B cell (primary cell): Measurements from ENCODE around the gene TYK2. TPM values are rescaled to one million over a fixed set of nuclear protein-coding genes. Genes with fewer than 3 reads are reported as not detected.
"Not testable (repeated sequence)": the region's sequence is repeated elsewhere in the genome, so short reads cannot be mapped to it uniquely, and the experiment has no call there.

Source experiments
- ATAC-seq: fragments of 200-7000 bp; cut with Tn5 transposase; one replicate; pipeline ENCODE4 v1.10.0; 2021; ENCODE audit warnings: low read depth, mild to moderate bottlenecking, moderate number of reproducible peaks, moderate library complexity
- CTCF ChIA-PET: fragments of 350-600 bp; sonication (Branson Sonifier 250); formaldehyde crosslinking; loops from one replicate; lab custom pipeline; 2021; ENCODE audit warnings: antibody characterized with exemption, inconsistent platforms; lab: Charles Lee
- POLR2A ChIA-PET: fragments of 350-600 bp; sonication (Branson Sonifier 250); formaldehyde crosslinking; loops from one replicate; lab custom pipeline; 2021; ENCODE audit warnings: antibody characterized with exemption; lab: Charles Lee
- DNase-seq: peaks from one replicate; pipeline ENCODE4 v3.0.0; 2013
- H2AFZ ChIP-seq: 2 replicates; pipeline ENCODE4 v1.6.1; 2012; ENCODE audit warnings: mild to moderate bottlenecking, low read depth, low read length; ENCODE audit not compliant: insufficient read depth, poor library complexity, severe bottlenecking
- H3K27ac ChIP-seq, 2 donors: 1 replicate in 1 of 2; 2 replicates in 1 of 2; pipeline ENCODE4 v1.5.1; 2012 to 2013; ENCODE audit warnings: low read length in 2 of 2, mild to moderate bottlenecking in 2 of 2, moderate library complexity in 1 of 2
- H3K27me3 ChIP-seq, 4 experiments: fragments of 200-600 bp in 1 of 4; sonication (generic) in 1 of 4; replicated peaks in 1 of 4; 1 replicate in 2 of 4; 2 replicates in 2 of 4; pipeline versions ENCODE4 v1.6.1 to v1.7.0; 2013 to 2016; ENCODE audit warnings: low read length in 3 of 4, mild to moderate bottlenecking in 2 of 4, mixed read lengths in 1 of 4, moderate library complexity in 1 of 4; ENCODE audit not compliant: insufficient read depth in 4 of 4, control insufficient read depth in 3 of 4; ENCODE audit errors: control extremely low read depth in 1 of 4
- H3K36me3 ChIP-seq, 2 experiments: replicated peaks in 1 of 2; 1 replicate in 1 of 2; 2 replicates in 1 of 2; pipeline versions ENCODE4 v1.6.1 to v1.7.1; 2013; ENCODE audit warnings: low read length in 1 of 2; ENCODE audit not compliant: insufficient read depth in 2 of 2, control insufficient read depth in 1 of 2; ENCODE audit errors: control extremely low read depth in 1 of 2, extremely low read depth in 1 of 2
- H3K4me1 ChIP-seq, 2 donors: fragments of 200-600 bp in 1 of 2; sonication (generic) in 1 of 2; 1 replicate in 1 of 2; 2 replicates in 1 of 2; pipeline versions ENCODE4 v1.5.1 to v1.6.1; 2013 to 2017; ENCODE audit warnings: low read length in 2 of 2; ENCODE audit not compliant: control insufficient read depth in 2 of 2, insufficient read depth in 2 of 2
- H3K4me2 ChIP-seq: replicated peaks from 2 replicates; pipeline ENCODE3; 2012; ENCODE audit warnings: mild to moderate bottlenecking, low read depth, low read length; ENCODE audit not compliant: poor library complexity, severe bottlenecking
- H3K4me3 ChIP-seq, 5 experiments: fragments of 200-600 bp in 1 of 5; sonication (generic) in 1 of 5; 1 replicate in 3 of 5; 2 replicates in 2 of 5; pipeline versions ENCODE4 v1.5.1 to v1.7.0; 2011 to 2016; ENCODE audit warnings: low read length in 4 of 5, mild to moderate bottlenecking in 4 of 5, low read depth in 2 of 5, control low read depth in 1 of 5, moderate library complexity in 1 of 5; ENCODE audit not compliant: insufficient read depth in 1 of 5; ENCODE audit errors: control extremely low read depth in 1 of 5, extremely low read depth in 1 of 5
- H3K79me2 ChIP-seq: fragments of 200-600 bp; sonication (generic); one replicate; pipeline ENCODE4 v1.6.0; 2016; ENCODE audit warnings: low read length; ENCODE audit not compliant: control insufficient read depth, insufficient read depth
- H3K9ac ChIP-seq: fragments of 200-600 bp; sonication (generic); 2 replicates; pipeline ENCODE4 v1.6.1; 2017; ENCODE audit warnings: mild to moderate bottlenecking, low read length, moderate library complexity
- H3K9me3 ChIP-seq, 3 donors: one replicate each; pipeline versions ENCODE4 v1.6.1 to v1.7.1; 2013; ENCODE audit warnings: low read length in 2 of 3; ENCODE audit not compliant: control insufficient read depth in 2 of 3, insufficient read depth in 1 of 3; ENCODE audit errors: control extremely low read depth in 1 of 3
- H4K20me1 ChIP-seq: 2 replicates; pipeline ENCODE4 v1.6.0; 2012; ENCODE audit warnings: mild to moderate bottlenecking, low read length; ENCODE audit not compliant: insufficient read depth, control insufficient read depth, poor library complexity, severe bottlenecking
- H3K27ac Mint-ChIP-seq: one replicate; pipeline ENCODE4 v1.8.0; 2021; ENCODE audit warnings: mixed read lengths
- H3K27me3 Mint-ChIP-seq: one replicate; pipeline ENCODE4 v1.8.0; 2021; ENCODE audit warnings: mixed read lengths
- H3K4me1 Mint-ChIP-seq: one replicate; pipeline ENCODE4 v1.8.0; 2021; ENCODE audit warnings: mixed read lengths
- H3K4me3 Mint-ChIP-seq: one replicate; pipeline ENCODE4 v1.8.0; 2021; ENCODE audit warnings: mixed read lengths
- H3K9me3 Mint-ChIP-seq: one replicate; pipeline ENCODE4 v1.8.0; 2022; ENCODE audit warnings: mixed read lengths; ENCODE audit not compliant: insufficient read depth
- CTCF ChIP-seq: fragments of 200-600 bp; IDR thresholded peaks from one replicate; pipeline ENCODE4 v1.8.0; 2022; ENCODE audit warnings: antibody characterized with exemption, mild to moderate bottlenecking
- EZH2 ChIP-seq: IDR thresholded peaks from 2 replicates; pipeline ENCODE4 v1.6.1; 2012; ENCODE audit warnings: borderline replicate concordance, low read depth, mild to moderate bottlenecking, moderate library complexity, low read length; ENCODE audit not compliant: insufficient read depth, poor library complexity, severe bottlenecking
- WGBS: methylation state at CpG from one replicate; pipeline ENCODE4 v1.1.5; 2013; ENCODE audit warnings: missing lambda C conversion rate; ENCODE audit not compliant: insufficient coverage; 5-methylcytosine and 5-hydroxymethylcytosine counted together
- intact Hi-C: fragments of 100-400 bp; cut with micrococcal nuclease; formaldehyde crosslinking; loops from one replicate; pipeline ENCODE4 v1.10.0; 2022
- polyA plus RNA-seq: library from polyadenylated mRNA; depleted of rRNA; stranded (reverse); fragments of >200 nt; gene quantifications from 2 replicates; pipeline ENCODE4 v1.2.3, GENCODE V29; 2012
- total RNA-seq, 2 donors: library from RNA; stranded (reverse); fragments of 120-200 nt in 1 of 2; gene quantifications; 1 replicate in 1 of 2; 2 replicates in 1 of 2; pipeline versions ENCODE4 v1.2.3 to v1.2.4, GENCODE V29; 2013 to 2022

The TYK2 gene
- total and polyA plus RNA-seq, 2 donors (not counting 1 experiment from before 2014, with no cell fraction given): 337 to 343 TPM

GRCh38 chr19:10368101-10368803 lies 12.1 kb downstream of the TYK2 start:
- no peaks in the 10 kb centered on the region for H3K4me1 Mint-ChIP-seq
- no peak for ATAC-seq
- no peak for TF ChIP-seq EZH2
- no peak for TF ChIP-seq CTCF
- peaks cover under 1 to 3% of the 10 kb centered on the region in 2 donors for H3K4me1 ChIP-seq
- H3K9me3 Mint-ChIP-seq: no peaks in the 10 kb centered on the region
- ChIA-PET CTCF (no interaction called here), POLR2A (no interaction called here)
- H3K27me3 Mint-ChIP-seq: no peaks in the 10 kb centered on the region
- H4K20me1 ChIP-seq: peaks cover 30% of the 10 kb centered on the region
- H3K9me3 ChIP-seq: peaks cover 0 to 6% (median 0%) of the 10 kb centered on the region in 3 donors
- no peak overlapping the region for H3K9ac ChIP-seq
- no peak overlapping the region for H2AFZ ChIP-seq
- H3K4me3 Mint-ChIP-seq: no peak overlapping the region
- 94% methylated on average over 11 of the region's 15 CpGs for WGBS
- H3K79me2 ChIP-seq: peaks cover 50% of the 10 kb centered on the region
- no peak overlapping the region for H3K4me2 ChIP-seq
- H3K27ac Mint-ChIP-seq: no peak overlapping the region
- intact Hi-C loops: no loop called here
- H3K27ac ChIP-seq: no peak overlapping the region
- no peaks in the 10 kb centered on the region for H3K27me3 ChIP-seq
- peaks cover 0 to 55% of the 10 kb centered on the region in 2 experiments for H3K36me3 ChIP-seq
- no peak overlapping the region for H3K4me3 ChIP-seq
- no peak for DNase-seq

DNA sequence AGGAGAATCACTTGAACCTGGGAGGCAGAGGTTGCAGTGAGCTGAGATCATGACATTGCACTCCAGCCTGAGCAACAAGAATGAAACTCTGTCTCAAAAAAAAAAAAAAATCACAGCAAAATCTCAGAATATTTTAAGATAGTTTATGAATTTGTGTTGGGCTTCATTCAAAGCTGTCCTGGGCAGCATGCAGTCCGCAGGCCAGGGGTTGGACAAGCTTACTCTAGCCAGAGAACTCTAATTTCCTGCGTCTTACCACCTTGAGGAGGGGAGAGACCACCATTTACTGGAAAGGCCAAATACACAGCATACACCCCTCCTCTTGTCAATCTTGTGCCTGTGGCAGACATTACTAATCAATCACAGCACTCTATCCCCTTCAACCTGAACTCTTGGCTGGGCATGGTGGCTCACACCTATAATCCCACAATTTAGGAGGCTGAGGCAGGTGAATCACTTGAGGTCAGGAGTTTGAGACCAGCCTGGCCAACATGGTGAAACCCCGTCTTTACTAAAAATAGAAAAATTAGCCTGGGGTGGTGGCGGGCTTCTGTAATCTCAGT lies 13.3 kb downstream of the TYK2 start:
- H3K27me3 Mint-ChIP-seq, H2AFZ ChIP-seq, H3K4me3 Mint-ChIP-seq, H3K9me3 Mint-ChIP-seq, intact Hi-C loops, H3K4me2 ChIP-seq, H3K9me3 ChIP-seq, H3K4me1 ChIP-seq, H3K4me3 ChIP-seq, DNase-seq, POLR2A ChIA-PET, H3K27ac ChIP-seq, H3K27me3 ChIP-seq, H3K4me1 Mint-ChIP-seq, H3K27ac Mint-ChIP-seq, ATAC-seq, H3K9ac ChIP-seq: not testable (repeated sequence)
- WGBS: 100% methylated on average over 2 of the region's 4 CpGs
- Histone ChIP-seq H4K20me1 (peaks cover 32% of the 10 kb centered on the region), H3K79me2 (peaks cover 49% of the 10 kb centered on the region), H3K36me3 (peaks cover 0 to 66% of the 10 kb centered on the region in 2 experiments)
- CTCF ChIA-PET: interaction anchor here (0.6 to 1.1 kb wide), 5 partner anchors 11 to 624 kb away, joined by 3 to 6 read pairs (median 3); no protein-coding TSS in a partner anchor
